ENCODE results near the gene PTGER2. TPM values are rescaled to one million over a fixed set of nuclear protein-coding genes. Genes with fewer than 3 reads are reported as not detected.

The PTGER2 gene, protein sequence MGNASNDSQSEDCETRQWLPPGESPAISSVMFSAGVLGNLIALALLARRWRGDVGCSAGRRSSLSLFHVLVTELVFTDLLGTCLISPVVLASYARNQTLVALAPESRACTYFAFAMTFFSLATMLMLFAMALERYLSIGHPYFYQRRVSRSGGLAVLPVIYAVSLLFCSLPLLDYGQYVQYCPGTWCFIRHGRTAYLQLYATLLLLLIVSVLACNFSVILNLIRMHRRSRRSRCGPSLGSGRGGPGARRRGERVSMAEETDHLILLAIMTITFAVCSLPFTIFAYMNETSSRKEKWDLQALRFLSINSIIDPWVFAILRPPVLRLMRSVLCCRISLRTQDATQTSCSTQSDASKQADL
- 1.3 to 1.6 TPM (median 1.5 TPM) in 5 replicates for total RNA-seq (2022; extraction: Qiagen RNA extraction; ENCODE audit: low read depth)

GRCh38 chr14:52313903-52314594, at the start of gene PTGER2:
TSS of gene PTGER2 (plus strand) at chr14:52314312. CDS start at chr14:52314549, 237 bp downstream.

DNA sequence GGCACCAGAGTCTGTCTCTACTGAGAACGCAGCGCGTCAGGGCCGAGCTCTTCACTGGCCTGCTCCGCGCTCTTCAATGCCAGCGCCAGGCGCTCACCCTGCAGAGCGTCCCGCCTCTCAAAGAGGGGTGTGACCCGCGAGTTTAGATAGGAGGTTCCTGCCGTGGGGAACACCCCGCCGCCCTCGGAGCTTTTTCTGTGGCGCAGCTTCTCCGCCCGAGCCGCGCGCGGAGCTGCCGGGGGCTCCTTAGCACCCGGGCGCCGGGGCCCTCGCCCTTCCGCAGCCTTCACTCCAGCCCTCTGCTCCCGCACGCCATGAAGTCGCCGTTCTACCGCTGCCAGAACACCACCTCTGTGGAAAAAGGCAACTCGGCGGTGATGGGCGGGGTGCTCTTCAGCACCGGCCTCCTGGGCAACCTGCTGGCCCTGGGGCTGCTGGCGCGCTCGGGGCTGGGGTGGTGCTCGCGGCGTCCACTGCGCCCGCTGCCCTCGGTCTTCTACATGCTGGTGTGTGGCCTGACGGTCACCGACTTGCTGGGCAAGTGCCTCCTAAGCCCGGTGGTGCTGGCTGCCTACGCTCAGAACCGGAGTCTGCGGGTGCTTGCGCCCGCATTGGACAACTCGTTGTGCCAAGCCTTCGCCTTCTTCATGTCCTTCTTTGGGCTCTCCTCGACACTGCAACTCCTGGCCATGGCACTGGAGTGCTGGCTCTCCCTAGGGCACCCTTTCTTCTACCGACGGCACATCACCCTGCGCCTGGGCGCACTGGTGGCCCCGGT, 46.4 kb upstream of the PTGER2 start, which contains the start of gene PTGDR:
Gene PTGDR (plus strand): TSS at position 198 of the 778 bp plus-strand sequence. CDS start 117 bp downstream, at position 315.

Other genes with a start within 250 kb of the PTGER2 start
- gene NID2, start 245.3 kb upstream of the PTGER2 start, total RNA-seq (2022; extraction: Qiagen RNA extraction; ENCODE audit: low read depth) = 16.2 to 25.5 TPM (median 18.1 TPM) in 5 replicates
- gene PTGDR, start 46.6 kb upstream of the PTGER2 start, total RNA-seq (2022; extraction: Qiagen RNA extraction; ENCODE audit: low read depth) = not detected in 5 replicates
- 0.91 to 1.5 TPM (median 1.1 TPM) in 5 replicates for gene TXNDC16, start 238.2 kb downstream of the PTGER2 start, total RNA-seq (2022; extraction: Qiagen RNA extraction; ENCODE audit: low read depth)
- gene GPR137C, start 238.5 kb downstream of the PTGER2 start, total RNA-seq (2022; extraction: Qiagen RNA extraction; ENCODE audit: low read depth) = 0.07 to 0.15 TPM (median 0.11 TPM) in 4 of 5 replicates, not detected in the other

Measured in A549 treated with CpdA at 1 μM for 4 hours (cell line).